Right hindlimb (tissue), 1 donor: Measurements from ENCODE around the gene TXN.
"Not testable (repeated sequence)": the region's sequence is repeated elsewhere in the genome, so short reads cannot be mapped to it uniquely, and the experiment has no call there.

Source experiments
- DNase-seq: peaks from one replicate; pipeline ENCODE4 v3.0.0-alpha.2; 2018

The TXN gene

GRCh38 chr9:110207071-110207641 lies 49.2 kb downstream of the TXN start:
- no peak for DNase-seq

DNA sequence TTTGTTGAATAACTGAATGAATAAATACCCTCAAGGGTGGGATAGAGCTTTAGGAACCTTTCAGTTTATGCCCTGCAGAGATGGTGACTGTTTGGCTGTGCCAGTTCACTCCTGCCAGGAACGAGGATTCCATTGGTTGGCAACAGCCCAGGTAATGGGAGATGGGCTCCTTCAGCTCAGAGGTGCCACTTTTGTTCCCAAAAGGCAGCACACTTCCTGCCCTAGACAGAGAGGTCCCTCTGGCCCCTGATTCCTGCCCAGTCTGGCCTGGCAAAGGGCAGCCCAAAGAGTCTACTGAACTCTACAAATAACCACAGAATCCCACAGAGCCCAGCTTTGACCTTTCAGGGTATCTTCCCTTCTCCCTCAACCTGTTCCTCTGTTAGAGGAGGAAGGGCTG lies 49.9 kb downstream of the TXN start:
- DNase-seq, result no peak

GRCh38 chr9:110205612-110206011 lies 50.7 kb downstream of the TXN start:
- DNase-seq, result not testable (repeated sequence)

DNA sequence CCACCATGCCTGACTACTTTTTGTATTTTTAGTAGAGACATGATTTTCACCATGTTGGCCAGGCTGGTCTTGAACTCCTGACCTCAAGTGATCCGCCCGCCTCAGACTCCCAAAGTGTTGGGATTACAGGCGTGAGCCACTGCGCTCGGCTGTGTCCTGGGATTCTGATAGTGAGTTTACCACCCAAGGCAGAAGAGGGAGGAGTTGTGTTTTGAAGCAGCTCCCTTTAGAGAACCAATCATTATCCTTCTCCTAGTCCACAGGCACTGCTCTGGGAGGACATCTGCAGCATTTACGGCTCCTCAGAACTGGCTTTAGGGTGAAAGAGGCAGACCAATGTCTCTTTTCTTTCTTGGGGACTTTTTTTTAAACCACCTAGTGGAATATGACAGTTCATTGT lies 54.1 kb downstream of the TXN start:
- DNase-seq, result no peak

GRCh38 chr9:110199643-110200042 lies 56.7 kb downstream of the TXN start:
- no peak for DNase-seq

DNA sequence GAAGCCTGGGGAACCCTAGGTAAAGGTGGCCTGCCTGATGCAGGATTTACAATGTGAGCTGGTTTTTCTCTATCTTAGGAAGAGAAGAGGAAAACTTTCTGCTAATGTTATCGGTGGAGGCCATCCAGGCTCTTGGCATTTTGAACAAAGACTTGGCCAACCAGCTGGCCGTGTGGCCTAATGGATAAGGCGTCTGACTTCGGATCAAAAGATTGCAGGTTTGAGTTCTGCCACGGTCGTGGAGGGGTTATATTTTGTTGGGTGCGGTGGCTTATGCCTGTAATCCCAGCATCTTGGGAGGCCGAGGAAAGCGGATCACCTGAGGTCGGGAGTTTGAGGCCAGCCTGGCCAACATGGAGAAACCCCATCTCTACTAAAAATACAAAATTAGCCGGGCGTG lies 58.0 kb downstream of the TXN start:
- DNase-seq, result no peak

DNA sequence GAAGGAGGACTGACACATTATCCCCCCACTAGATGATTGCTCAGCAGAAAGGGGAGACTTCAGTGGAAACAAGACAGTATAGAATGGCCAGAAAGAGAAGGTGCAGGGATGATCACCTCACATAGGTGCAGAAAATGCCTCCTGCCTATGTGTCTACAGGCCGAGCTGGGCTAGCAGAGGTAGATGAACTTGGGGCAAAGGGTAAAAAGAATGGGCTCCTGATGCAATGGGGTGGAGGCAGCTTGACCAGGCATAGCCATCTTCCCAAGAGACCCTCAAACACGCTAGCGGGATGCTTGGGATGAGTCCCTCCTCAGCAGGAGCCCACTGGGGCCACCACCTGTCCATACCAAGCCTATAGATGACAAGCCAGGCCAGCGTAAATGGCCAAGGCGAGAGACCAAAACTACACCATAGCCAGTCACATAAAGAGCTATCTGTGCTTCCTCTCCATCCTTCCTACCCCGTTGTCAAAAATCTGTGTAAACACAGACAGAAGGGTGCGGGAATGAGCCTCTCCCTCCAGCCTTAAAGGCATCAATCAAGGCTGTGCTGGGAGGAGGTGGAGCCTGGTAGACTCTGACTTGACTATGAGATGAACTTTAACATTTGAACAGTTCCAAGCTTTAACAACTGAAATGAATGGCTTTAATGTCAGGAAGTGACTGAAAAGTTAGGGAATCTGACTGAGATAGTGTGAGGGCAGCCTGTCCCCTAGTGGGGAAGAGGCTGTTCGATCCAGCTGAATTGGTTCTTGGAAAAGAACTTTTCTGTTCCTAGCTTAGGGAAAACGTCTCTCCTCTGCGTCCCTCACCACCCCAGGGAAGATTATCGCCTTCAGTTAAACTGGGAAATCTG lies 58.7 kb downstream of the TXN start:
- no peak for DNase-seq

DNA sequence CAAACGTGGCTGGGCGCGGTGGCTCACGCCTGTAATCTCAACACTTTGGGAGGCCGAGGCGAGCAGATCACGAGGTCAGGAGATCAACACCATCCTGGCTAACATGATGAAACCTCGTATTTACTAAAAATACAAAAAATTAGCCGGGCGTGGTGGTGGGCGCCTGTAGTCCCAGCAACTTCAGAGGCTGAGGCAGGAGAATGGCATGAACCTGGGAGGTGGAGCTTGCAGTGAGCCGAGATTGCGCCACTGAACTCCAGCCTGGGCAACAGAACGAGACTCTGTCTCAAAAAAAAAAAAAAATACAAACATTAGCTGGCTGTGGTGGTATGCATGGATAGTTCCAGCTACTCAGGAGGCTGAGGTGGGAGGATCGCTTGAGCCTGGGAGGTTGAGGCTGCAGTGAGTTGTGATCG lies 60.2 kb downstream of the TXN start:
- not testable (repeated sequence) for DNase-seq
